CD4-positive, alpha-beta T cell treated with Interleukin-15 for 1 hour (primary cell): ENCODE measurements around the gene ZKSCAN2.

Experiments used
- DNase-seq: peaks from one replicate; pipeline ENCODE4 v3.0.0-alpha.2; 2020

Gene ZKSCAN2

GRCh38 chr16:25223964-25224363 lies 33.7 kb downstream of the ZKSCAN2 start:
- DNase-seq: no peak

- DNase-seq: no peak
Measured at GRCh38 chr16:25222959-25223358, 34.7 kb downstream of the ZKSCAN2 start.

- no peak for DNase-seq
Measured at GRCh38 chr16:25219070-25219737, 38.4 kb downstream of the ZKSCAN2 start.

- no peak for DNase-seq
Measured at GRCh38 chr16:25217921-25218320, 39.7 kb downstream of the ZKSCAN2 start.

- DNase-seq: no peak
Measured at GRCh38 chr16:25217112-25217511, 40.5 kb downstream of the ZKSCAN2 start.

- DNase-seq: no peak
Measured at GRCh38 chr16:25213709-25214397, 43.8 kb downstream of the ZKSCAN2 start.

- no peak for DNase-seq
Measured at GRCh38 chr16:25212636-25213035, 45.0 kb downstream of the ZKSCAN2 start.

- no peak for DNase-seq
Measured at GRCh38 chr16:25210758-25211157, 46.9 kb downstream of the ZKSCAN2 start.

- no peak for DNase-seq
Measured at GRCh38 chr16:25199457-25199856, 58.2 kb downstream of the ZKSCAN2 start.

- no peak for DNase-seq
Measured at GRCh38 chr16:25198021-25198420, 59.6 kb downstream of the ZKSCAN2 start.

GRCh38 chr16:25194273-25194878 lies 63.3 kb downstream of the ZKSCAN2 start:
- DNase-seq: no peak

- no peak for DNase-seq
Measured at GRCh38 chr16:25192096-25192495, 65.5 kb downstream of the ZKSCAN2 start.

- DNase-seq: no peak
Measured at GRCh38 chr16:25189305-25189704, 68.3 kb downstream of the ZKSCAN2 start.

- no peak for DNase-seq
Measured at GRCh38 chr16:25187491-25187795, 70.2 kb downstream of the ZKSCAN2 start.
